Stimulated activated CD8-positive, alpha-beta memory T cell treated with anti-CD3 and anti-CD28 coated beads, Interleukin-4, amount 100 ng/mL, for 1 hour (primary cell): ENCODE data around the gene MAD1L1.
A peak's percentile ranks its signal among the peaks of the same experiment; 100 is the strongest.

Experiments used
- DNase-seq, 2 donors: peaks; one replicate each; pipeline ENCODE4 v3.0.0-alpha.2; 2020; ENCODE audit warnings: low read depth in 2 of 2, low spot score in 1 of 2

MAD1L1 gene

GRCh38 chr7:1945558-1945957 is 287.2 kb downstream of the MAD1L1 start:
- DNase-seq = no peak

- DNase-seq = no peak
These were observed 288.0 kb downstream of the MAD1L1 start for GRCh38 chr7:1944619-1945210.

GRCh38 chr7:1943933-1944618 is 288.7 kb downstream of the MAD1L1 start:
- no peak for DNase-seq

DNA sequence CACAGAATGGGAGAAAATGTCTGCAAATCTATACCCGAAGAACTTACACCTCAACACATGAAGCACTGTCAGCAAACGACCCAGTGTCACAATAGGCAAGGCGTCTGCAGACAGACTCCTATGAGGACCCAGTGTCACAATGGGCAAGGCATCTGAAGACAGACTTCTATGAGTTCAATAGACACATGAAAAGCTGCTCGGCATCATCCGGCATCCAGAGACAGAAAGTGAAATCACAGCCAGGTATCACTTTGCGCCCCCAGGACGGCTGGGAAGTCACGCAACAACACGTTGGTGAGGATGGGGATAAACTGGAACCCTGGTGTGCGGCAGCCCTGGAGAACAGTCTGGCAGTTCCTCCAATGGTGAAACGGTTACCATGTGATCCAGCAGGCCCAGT is 289.4 kb downstream of the MAD1L1 start:
- no peak for DNase-seq

DNA sequence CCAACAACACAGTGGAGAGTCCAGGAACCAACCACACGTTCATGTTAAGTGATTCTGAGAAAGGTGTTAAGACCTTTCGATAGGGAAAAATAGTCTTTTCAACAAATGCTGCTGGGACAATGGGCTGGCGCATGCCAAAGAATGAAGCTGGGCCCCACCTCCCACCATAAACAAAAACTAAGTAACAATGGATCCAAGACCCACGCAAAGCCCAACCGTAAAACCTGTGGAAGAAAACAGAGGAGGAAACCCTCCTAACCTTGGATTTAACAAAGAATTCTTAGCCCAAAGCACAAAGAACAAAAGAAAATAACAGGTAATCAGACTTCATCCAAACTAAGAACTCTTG is 289.8 kb downstream of the MAD1L1 start:
- no peak for DNase-seq

GRCh38 chr7:1942243-1942940 is 290.4 kb downstream of the MAD1L1 start:
- DNase-seq = no peak

GRCh38 chr7:1941464-1942242 is 291.1 kb downstream of the MAD1L1 start:
- no peak for DNase-seq

GRCh38 chr7:1940863-1941262 is 291.9 kb downstream of the MAD1L1 start:
- DNase-seq = no peak

- peak; percentile 73 to 78 for DNase-seq
These were observed 292.4 kb downstream of the MAD1L1 start for GRCh38 chr7:1940402-1940786.

- no peak for DNase-seq
These were observed 293.0 kb downstream of the MAD1L1 start for GRCh38 chr7:1939434-1940401.

GRCh38 chr7:1938788-1939433 is 293.8 kb downstream of the MAD1L1 start:
- no peak for DNase-seq

DNA sequence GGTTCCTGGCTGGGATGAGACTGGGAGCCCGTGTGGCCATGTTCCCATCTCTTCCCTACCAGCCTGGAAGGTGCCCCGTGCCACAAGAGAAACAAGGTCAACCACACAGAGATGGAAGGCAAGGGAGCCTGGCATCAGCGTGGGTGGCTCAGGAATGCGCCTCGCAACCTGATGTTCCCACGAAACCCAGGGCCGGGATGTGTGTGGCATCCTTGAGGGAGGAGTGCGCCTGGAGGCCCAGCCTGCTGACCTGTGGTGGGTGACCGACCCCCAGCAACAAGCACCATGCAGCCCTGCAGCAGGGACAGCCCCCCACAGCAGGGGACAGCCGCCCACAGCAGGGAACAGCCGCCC is 295.5 kb downstream of the MAD1L1 start:
- no peak for DNase-seq

GRCh38 chr7:1936531-1937251 is 296.1 kb downstream of the MAD1L1 start:
- DNase-seq = no peak

GRCh38 chr7:1936006-1936310 is 296.8 kb downstream of the MAD1L1 start:
- DNase-seq = no peak

- DNase-seq = no peak
These were observed 297.4 kb downstream of the MAD1L1 start for GRCh38 chr7:1935176-1936005.

- no peak for DNase-seq
These were observed 298.0 kb downstream of the MAD1L1 start for GRCh38 chr7:1934756-1935155.

- no peak for DNase-seq
These were observed 298.7 kb downstream of the MAD1L1 start for GRCh38 chr7:1934017-1934416.

GRCh38 chr7:1933066-1933750 is 299.5 kb downstream of the MAD1L1 start:
- no peak for DNase-seq

DNA sequence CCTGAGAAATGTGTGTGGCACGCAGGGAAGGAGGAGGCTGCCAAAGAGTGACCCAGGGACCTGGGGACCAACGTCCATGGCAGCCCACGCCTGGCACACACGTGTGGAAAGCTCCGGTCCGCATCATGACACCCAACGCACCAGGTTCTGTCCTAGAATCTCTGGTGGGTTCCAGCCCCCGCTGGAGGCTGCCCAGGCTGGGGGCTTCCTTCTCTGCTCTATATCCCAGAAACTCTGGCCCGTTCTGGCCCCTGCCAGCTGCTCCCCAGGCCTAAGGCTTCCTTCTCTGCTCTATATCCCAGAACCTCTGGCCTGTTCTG is 300.8 kb downstream of the MAD1L1 start:
- no peak for DNase-seq
